Liver (tissue), 9 donors: ENCODE data around the gene CDH1. TPM values are rescaled to one million over a fixed set of nuclear protein-coding genes. Genes with fewer than 3 reads are reported as not detected.

Experiments used
- DNase-seq: peaks from one replicate; pipeline ENCODE4 v3.0.0-alpha.2; 2017; ENCODE audit warnings: low spot score
- H3K27ac ChIP-seq, 2 donors: one replicate each; pipeline ENCODE4 v1.7.0; 2013; ENCODE audit warnings: inconsistent platforms in 2 of 2, low read length in 2 of 2, control low read depth in 1 of 2, low read depth in 1 of 2, mild to moderate bottlenecking in 1 of 2
- H3K27me3 ChIP-seq, 4 donors: one replicate each; pipeline versions ENCODE4 v1.6.1 to v1.7.0; 2013; ENCODE audit warnings: low read length in 3 of 4, inconsistent platforms in 1 of 4, mild to moderate bottlenecking in 1 of 4, moderate library complexity in 1 of 4; ENCODE audit not compliant: control insufficient read depth in 4 of 4, insufficient read depth in 4 of 4
- H3K36me3 ChIP-seq, 4 donors: one replicate each; pipeline versions ENCODE4 v1.6.1 to v1.7.0; 2013; ENCODE audit warnings: low read length in 3 of 4, mild to moderate bottlenecking in 3 of 4, low read depth in 1 of 4, moderate library complexity in 1 of 4; ENCODE audit not compliant: control insufficient read depth in 4 of 4, insufficient read depth in 3 of 4
- H3K4me1 ChIP-seq, 4 donors: one replicate each; pipeline versions ENCODE4 v1.6.1 to v1.7.0; 2013; ENCODE audit warnings: low read length in 3 of 4, mild to moderate bottlenecking in 3 of 4, moderate library complexity in 1 of 4; ENCODE audit not compliant: control insufficient read depth in 4 of 4, insufficient read depth in 4 of 4
- H3K4me3 ChIP-seq, 3 donors: one replicate each; pipeline versions ENCODE4 v1.6.1 to v1.7.0; 2013; ENCODE audit warnings: low read length in 3 of 3, control low read depth in 1 of 3, low read depth in 1 of 3, mild to moderate bottlenecking in 1 of 3
- H3K9ac ChIP-seq, 2 donors: one replicate each; pipeline ENCODE4 v1.7.0; 2013; ENCODE audit warnings: low read length in 2 of 2, mild to moderate bottlenecking in 2 of 2, moderate library complexity in 2 of 2, control low read depth in 1 of 2, low read depth in 1 of 2
- H3K9me3 ChIP-seq, 4 donors: one replicate each; pipeline versions ENCODE4 v1.6.1 to v1.7.0; 2013; ENCODE audit warnings: low read length in 3 of 4; ENCODE audit not compliant: control insufficient read depth in 4 of 4
- EGR1 ChIP-seq, 2 donors: IDR thresholded peaks; 2 replicates each; pipeline ENCODE4 v1.6.1; 2016 to 2018; ENCODE audit warnings: antibody characterized with exemption in 2 of 2, low read depth in 2 of 2
- FOXA1 ChIP-seq: IDR thresholded peaks from 2 replicates; pipeline ENCODE4 v1.6.1; 2016; ENCODE audit warnings: antibody characterized with exemption
- FOXA2 ChIP-seq: IDR thresholded peaks from 2 replicates; pipeline ENCODE4 v1.6.1; 2016; ENCODE audit warnings: antibody characterized with exemption
- GABPA ChIP-seq, 2 donors: IDR thresholded peaks in 1 of 2; conservative IDR thresholded peaks in 1 of 2; 2 replicates each; pipeline ENCODE4 v1.6.1; 2016; ENCODE audit warnings: antibody characterized with exemption in 2 of 2, mild to moderate bottlenecking in 1 of 2, moderate library complexity in 1 of 2
- HNF4A ChIP-seq, 2 donors: conservative IDR thresholded peaks; 2 replicates each; pipeline ENCODE4 v1.6.1; 2016; ENCODE audit warnings: antibody characterized with exemption in 2 of 2, mild to moderate bottlenecking in 2 of 2
- HNF4G ChIP-seq: IDR thresholded peaks from 2 replicates; pipeline ENCODE4 v1.6.1; 2016; ENCODE audit warnings: antibody characterized with exemption
- JUND ChIP-seq, 2 donors: IDR thresholded peaks; 2 replicates each; pipeline ENCODE4 v1.6.1; 2016; ENCODE audit warnings: antibody characterized with exemption in 2 of 2
- NR2F2 ChIP-seq: IDR thresholded peaks from 2 replicates; pipeline ENCODE4 v1.6.1; 2016; ENCODE audit warnings: antibody characterized with exemption
- RAD21 ChIP-seq, 2 donors: IDR thresholded peaks; 2 replicates each; pipeline ENCODE4 v1.6.1; 2016; ENCODE audit warnings: antibody characterized with exemption in 2 of 2, mild to moderate bottlenecking in 2 of 2
- RXRA ChIP-seq, 2 donors: IDR thresholded peaks; 2 replicates each; pipeline ENCODE4 v1.6.1; 2017 to 2018; ENCODE audit warnings: antibody characterized with exemption in 2 of 2, mild to moderate bottlenecking in 1 of 2
- SP1 ChIP-seq: IDR thresholded peaks from 2 replicates; pipeline ENCODE4 v1.6.1; 2018; ENCODE audit warnings: antibody characterized with exemption, mild to moderate bottlenecking
- TAF1 ChIP-seq: conservative IDR thresholded peaks from 2 replicates; pipeline ENCODE4 v1.6.1; 2016; ENCODE audit warnings: antibody characterized with exemption, mild to moderate bottlenecking
- YY1 ChIP-seq: IDR thresholded peaks from 2 replicates; pipeline ENCODE4 v1.6.1; 2016; ENCODE audit warnings: antibody characterized with exemption, mild to moderate bottlenecking
- WGBS: extraction: QIAGEN DNeasy Blood & Tissue Kit; methylation state at CpG from one replicate; pipeline ENCODE4 v1.1.7; 2013; 5-methylcytosine and 5-hydroxymethylcytosine counted together
- polyA plus RNA-seq, 2 donors: library from polyadenylated mRNA; stranded (reverse) in 1 of 2; unstranded in 1 of 2; fragments of 200-250 nt in 1 of 2; fragments of >200 nt in 1 of 2; fragmentation: Nextera tagmentation in 1 of 2; extraction: Ambion mirVana in 1 of 2; gene quantifications; one replicate each; pipeline versions ENCODE4 v1.2.1 to v1.2.3, GENCODE V29; 2013 to 2015
- total RNA-seq, 2 donors: library from RNA; depleted of rRNA; stranded (reverse); fragments of >200 nt; gene quantifications; one replicate each; pipeline ENCODE4 v1.2.3, GENCODE V29; 2014
- TF ChIP-seq, protein P1 (sequence below): IDR thresholded peaks from 2 replicates; pipeline ENCODE4 v1.6.1; 2016; ENCODE audit warnings: antibody characterized with exemption, mild to moderate bottlenecking
- TF ChIP-seq, protein P2 (sequence below): IDR thresholded peaks from 2 replicates; pipeline ENCODE4 v1.6.1; 2016; ENCODE audit warnings: antibody characterized with exemption
- TF ChIP-seq, protein P3 (sequence below): IDR thresholded peaks from 2 replicates; pipeline ENCODE4 v1.6.1; 2016; ENCODE audit warnings: antibody characterized with exemption
- TF ChIP-seq, protein P4 (sequence below): IDR thresholded peaks from 2 replicates; pipeline ENCODE4 v1.6.1; 2016; ENCODE audit warnings: antibody characterized with exemption
- TF ChIP-seq, protein P5 (sequence below): fragments of 150-350 bp; IDR thresholded peaks from 2 replicates; pipeline ENCODE4 v1.5.1; 2017; ENCODE audit warnings: improper control_type of control experiment, low read depth, low read length; ENCODE audit not compliant: missing input control
- donor health status: healthy.
- donor health status: healthy.
- donor health status: healthy.
- donor health status: healthy.
- donor health status: healthy.

Gene CDH1
- total and polyA plus RNA-seq, 4 donors = 21.8 to 69.3 (median 50.3) TPM

DNA sequence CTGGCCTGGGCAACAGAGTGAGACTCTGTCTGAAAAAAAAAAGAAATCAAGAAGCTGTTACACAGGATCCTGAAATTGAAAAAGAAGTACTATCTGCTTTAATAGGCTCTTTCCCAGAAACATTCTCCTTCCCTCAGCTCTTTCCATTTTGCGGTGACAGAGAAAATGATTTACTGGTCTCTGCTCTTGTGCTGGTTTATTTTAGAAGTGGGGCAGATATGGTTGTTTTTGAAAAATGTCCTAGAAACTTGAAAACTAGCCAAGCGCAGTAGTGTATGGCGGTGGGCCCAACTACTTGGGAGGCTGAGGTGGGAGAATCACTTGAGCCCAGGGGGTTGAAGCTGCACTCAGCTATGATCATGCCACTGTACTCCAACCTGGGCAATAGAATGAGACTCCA, 77.4 kb downstream of the CDH1 start:
- H3K4me1 ChIP-seq = no peaks in the 10 kb centered on the region
- no peak overlapping the region for H3K27ac ChIP-seq
- WGBS = 95% methylated on average over 3 of the region's 3 CpGs
- no peak overlapping the region for H3K4me3 ChIP-seq
- H3K9ac ChIP-seq = no peak overlapping the region
- H3K36me3 ChIP-seq = peaks cover 6 to 72% (median 54%) of the 10 kb centered on the region in 4 donors
- DNase-seq = no peak
- H3K27me3 ChIP-seq = no peaks in the 10 kb centered on the region
- TF ChIP-seq, protein P1, sequence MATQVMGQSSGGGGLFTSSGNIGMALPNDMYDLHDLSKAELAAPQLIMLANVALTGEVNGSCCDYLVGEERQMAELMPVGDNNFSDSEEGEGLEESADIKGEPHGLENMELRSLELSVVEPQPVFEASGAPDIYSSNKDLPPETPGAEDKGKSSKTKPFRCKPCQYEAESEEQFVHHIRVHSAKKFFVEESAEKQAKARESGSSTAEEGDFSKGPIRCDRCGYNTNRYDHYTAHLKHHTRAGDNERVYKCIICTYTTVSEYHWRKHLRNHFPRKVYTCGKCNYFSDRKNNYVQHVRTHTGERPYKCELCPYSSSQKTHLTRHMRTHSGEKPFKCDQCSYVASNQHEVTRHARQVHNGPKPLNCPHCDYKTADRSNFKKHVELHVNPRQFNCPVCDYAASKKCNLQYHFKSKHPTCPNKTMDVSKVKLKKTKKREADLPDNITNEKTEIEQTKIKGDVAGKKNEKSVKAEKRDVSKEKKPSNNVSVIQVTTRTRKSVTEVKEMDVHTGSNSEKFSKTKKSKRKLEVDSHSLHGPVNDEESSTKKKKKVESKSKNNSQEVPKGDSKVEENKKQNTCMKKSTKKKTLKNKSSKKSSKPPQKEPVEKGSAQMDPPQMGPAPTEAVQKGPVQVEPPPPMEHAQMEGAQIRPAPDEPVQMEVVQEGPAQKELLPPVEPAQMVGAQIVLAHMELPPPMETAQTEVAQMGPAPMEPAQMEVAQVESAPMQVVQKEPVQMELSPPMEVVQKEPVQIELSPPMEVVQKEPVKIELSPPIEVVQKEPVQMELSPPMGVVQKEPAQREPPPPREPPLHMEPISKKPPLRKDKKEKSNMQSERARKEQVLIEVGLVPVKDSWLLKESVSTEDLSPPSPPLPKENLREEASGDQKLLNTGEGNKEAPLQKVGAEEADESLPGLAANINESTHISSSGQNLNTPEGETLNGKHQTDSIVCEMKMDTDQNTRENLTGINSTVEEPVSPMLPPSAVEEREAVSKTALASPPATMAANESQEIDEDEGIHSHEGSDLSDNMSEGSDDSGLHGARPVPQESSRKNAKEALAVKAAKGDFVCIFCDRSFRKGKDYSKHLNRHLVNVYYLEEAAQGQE = no peak
- TF ChIP-seq, protein P2, sequence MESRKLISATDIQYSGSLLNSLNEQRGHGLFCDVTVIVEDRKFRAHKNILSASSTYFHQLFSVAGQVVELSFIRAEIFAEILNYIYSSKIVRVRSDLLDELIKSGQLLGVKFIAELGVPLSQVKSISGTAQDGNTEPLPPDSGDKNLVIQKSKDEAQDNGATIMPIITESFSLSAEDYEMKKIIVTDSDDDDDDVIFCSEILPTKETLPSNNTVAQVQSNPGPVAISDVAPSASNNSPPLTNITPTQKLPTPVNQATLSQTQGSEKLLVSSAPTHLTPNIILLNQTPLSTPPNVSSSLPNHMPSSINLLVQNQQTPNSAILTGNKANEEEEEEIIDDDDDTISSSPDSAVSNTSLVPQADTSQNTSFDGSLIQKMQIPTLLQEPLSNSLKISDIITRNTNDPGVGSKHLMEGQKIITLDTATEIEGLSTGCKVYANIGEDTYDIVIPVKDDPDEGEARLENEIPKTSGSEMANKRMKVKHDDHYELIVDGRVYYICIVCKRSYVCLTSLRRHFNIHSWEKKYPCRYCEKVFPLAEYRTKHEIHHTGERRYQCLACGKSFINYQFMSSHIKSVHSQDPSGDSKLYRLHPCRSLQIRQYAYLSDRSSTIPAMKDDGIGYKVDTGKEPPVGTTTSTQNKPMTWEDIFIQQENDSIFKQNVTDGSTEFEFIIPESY = no peak
- no peak for TF ChIP-seq HNF4A (conservative IDR thresholded peaks at IDR 0.05)
- TF ChIP-seq HNF4G = no peak
- TF ChIP-seq TAF1 = no peak
- no peak for TF ChIP-seq EGR1 (IDR thresholded peaks at IDR 0.05; ENCODE audit: low read depth in 2 of 2)
- TF ChIP-seq, protein P3, sequence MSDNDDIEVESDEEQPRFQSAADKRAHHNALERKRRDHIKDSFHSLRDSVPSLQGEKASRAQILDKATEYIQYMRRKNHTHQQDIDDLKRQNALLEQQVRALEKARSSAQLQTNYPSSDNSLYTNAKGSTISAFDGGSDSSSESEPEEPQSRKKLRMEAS = no peak
- TF ChIP-seq SP1 = no peak
- TF ChIP-seq GABPA (IDR thresholded peaks at IDR 0.05 in 1 of 2, conservative IDR thresholded peaks at IDR 0.05 in 1 of 2) = no peak
- TF ChIP-seq FOXA2 = no peak
- no peak for TF ChIP-seq NR2F2
- TF ChIP-seq RAD21 (IDR thresholded peaks at IDR 0.05) = no peak
- TF ChIP-seq, protein P4, sequence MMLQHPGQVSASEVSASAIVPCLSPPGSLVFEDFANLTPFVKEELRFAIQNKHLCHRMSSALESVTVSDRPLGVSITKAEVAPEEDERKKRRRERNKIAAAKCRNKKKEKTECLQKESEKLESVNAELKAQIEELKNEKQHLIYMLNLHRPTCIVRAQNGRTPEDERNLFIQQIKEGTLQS = no peak
- TF ChIP-seq, protein P5, sequence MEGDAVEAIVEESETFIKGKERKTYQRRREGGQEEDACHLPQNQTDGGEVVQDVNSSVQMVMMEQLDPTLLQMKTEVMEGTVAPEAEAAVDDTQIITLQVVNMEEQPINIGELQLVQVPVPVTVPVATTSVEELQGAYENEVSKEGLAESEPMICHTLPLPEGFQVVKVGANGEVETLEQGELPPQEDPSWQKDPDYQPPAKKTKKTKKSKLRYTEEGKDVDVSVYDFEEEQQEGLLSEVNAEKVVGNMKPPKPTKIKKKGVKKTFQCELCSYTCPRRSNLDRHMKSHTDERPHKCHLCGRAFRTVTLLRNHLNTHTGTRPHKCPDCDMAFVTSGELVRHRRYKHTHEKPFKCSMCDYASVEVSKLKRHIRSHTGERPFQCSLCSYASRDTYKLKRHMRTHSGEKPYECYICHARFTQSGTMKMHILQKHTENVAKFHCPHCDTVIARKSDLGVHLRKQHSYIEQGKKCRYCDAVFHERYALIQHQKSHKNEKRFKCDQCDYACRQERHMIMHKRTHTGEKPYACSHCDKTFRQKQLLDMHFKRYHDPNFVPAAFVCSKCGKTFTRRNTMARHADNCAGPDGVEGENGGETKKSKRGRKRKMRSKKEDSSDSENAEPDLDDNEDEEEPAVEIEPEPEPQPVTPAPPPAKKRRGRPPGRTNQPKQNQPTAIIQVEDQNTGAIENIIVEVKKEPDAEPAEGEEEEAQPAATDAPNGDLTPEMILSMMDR = no peak
- TF ChIP-seq JUND (IDR thresholded peaks at IDR 0.05) = no peak
- TF ChIP-seq RXRA (IDR thresholded peaks at IDR 0.05) = no peak
- TF ChIP-seq YY1 = no peak
- no peak for TF ChIP-seq FOXA1
- H3K9me3 ChIP-seq = no peaks in the 10 kb centered on the region
